Stimulated activated CD8-positive, alpha-beta memory T cell treated with anti-CD3 and anti-CD28 coated beads, Interleukin-12 subunit alpha, Interleukin-12 subunit beta, amount 100 ng/mL, for 1 hour (primary cell): Measurements from ENCODE around the gene OTX2.

Source experiments
- DNase-seq: peaks from one replicate; pipeline ENCODE4 v3.0.0-alpha.2; 2020; ENCODE audit warnings: low read depth

The OTX2 gene

GRCh38 chr14:56812364-56813141 lies 2.3 kb upstream of the OTX2 start:
- DNase-seq: no peak

- no peak for DNase-seq
Measured at GRCh38 chr14:56811593-56812363, 1.5 kb upstream of the OTX2 start.

GRCh38 chr14:56810836-56811592 lies 735 bp upstream of the OTX2 start:
- no peak for DNase-seq

GRCh38 chr14:56809270-56810146 lies 771 bp downstream of the OTX2 start:
- DNase-seq: no peak

GRCh38 chr14:56808383-56809269 lies 1.7 kb downstream of the OTX2 start:
- no peak for DNase-seq

GRCh38 chr14:56808110-56808382 lies 2.2 kb downstream of the OTX2 start:
- DNase-seq: no peak

- DNase-seq: no peak
Measured at GRCh38 chr14:56807386-56808109, 2.7 kb downstream of the OTX2 start.

GRCh38 chr14:56806760-56807159 lies 3.5 kb downstream of the OTX2 start:
- DNase-seq: no peak

- DNase-seq: no peak
Measured at GRCh38 chr14:56805992-56806727, 4.1 kb downstream of the OTX2 start.

- no peak for DNase-seq
Measured at GRCh38 chr14:56805201-56805991, 4.9 kb downstream of the OTX2 start.

- DNase-seq: no peak
Measured at GRCh38 chr14:56803816-56804535, 6.3 kb downstream of the OTX2 start.

GRCh38 chr14:56801920-56802319 lies 8.4 kb downstream of the OTX2 start:
- DNase-seq: no peak

GRCh38 chr14:56799343-56799645 lies 11.0 kb downstream of the OTX2 start:
- no peak for DNase-seq

GRCh38 chr14:56798447-56799342 lies 11.6 kb downstream of the OTX2 start:
- DNase-seq: no peak

- no peak for DNase-seq
Measured at GRCh38 chr14:56797569-56798446, 12.5 kb downstream of the OTX2 start.

- no peak for DNase-seq
Measured at GRCh38 chr14:56797003-56797568, 13.2 kb downstream of the OTX2 start.
